RKO (cell line): ENCODE results near the gene CBX5.
"Not testable (repeated sequence)": the region's sequence is repeated elsewhere in the genome, so short reads cannot be mapped to it uniquely, and the experiment has no call there.

Experiments
- DNase-seq: peaks from one replicate; pipeline ENCODE4 v3.0.0-alpha.2; 2016; ENCODE audit warnings: low spot score

The CBX5 gene

GRCh38 chr12:54294152-54294952 is 14.4 kb upstream of the CBX5 start:
- no peak for DNase-seq

DNA sequence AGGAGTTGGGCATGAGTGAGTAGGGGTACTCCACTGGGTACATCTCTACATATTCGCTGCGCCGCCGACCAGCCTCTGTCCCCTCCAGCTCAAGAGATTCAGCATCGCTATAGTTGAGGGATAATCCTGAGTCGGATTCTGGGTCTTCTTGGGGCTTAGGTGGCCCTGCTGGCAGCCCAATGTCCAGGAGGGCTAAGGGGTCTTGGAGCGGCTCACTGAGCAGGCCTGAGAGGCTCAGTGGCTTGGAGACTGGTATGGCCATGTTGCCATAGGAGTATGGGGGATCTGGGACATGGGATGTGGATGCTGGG is 13.0 kb upstream of the CBX5 start:
- DNase-seq = no peak

DNA sequence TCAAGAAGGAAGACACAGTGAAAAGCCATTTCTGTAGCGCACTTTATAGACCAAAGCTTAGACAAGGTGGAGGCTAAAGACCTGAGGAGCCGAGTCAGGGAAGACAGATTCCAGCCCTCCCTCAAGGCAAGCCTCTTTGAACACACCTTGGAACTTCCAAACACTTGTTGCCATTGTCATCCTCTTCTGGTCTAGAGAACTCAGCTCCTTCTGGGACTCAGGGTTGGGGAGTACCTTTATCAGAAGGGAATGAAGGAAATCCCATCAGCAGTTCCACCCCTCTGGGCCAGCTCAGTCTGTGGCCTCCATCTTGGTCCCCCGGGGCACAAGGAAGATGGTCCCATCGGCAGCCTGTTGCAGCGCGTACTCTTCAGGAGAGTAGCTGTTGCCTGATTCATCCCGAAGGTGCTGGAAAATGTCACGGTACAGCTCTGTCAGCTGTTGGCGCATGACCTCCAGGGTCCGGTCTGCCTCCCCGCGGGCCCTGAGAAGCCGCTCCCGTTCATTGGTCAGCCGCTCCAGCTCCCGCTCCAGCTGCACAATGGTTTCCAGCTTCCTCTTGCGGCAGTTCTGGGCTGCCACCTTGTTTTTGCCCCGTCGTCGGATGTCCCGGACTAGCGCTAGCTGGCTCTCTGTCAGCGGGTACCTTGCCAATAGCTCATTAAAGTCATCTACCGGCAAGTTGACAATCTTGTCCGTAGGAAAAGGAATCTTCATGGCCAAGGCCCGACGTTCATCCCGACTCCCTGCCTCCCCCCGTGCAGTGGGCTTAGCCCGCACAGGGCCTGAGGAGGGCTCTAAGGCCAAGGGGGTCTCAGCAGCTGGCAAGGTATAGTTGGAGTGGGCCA is 12.4 kb upstream of the CBX5 start:
- DNase-seq = no peak

DNA sequence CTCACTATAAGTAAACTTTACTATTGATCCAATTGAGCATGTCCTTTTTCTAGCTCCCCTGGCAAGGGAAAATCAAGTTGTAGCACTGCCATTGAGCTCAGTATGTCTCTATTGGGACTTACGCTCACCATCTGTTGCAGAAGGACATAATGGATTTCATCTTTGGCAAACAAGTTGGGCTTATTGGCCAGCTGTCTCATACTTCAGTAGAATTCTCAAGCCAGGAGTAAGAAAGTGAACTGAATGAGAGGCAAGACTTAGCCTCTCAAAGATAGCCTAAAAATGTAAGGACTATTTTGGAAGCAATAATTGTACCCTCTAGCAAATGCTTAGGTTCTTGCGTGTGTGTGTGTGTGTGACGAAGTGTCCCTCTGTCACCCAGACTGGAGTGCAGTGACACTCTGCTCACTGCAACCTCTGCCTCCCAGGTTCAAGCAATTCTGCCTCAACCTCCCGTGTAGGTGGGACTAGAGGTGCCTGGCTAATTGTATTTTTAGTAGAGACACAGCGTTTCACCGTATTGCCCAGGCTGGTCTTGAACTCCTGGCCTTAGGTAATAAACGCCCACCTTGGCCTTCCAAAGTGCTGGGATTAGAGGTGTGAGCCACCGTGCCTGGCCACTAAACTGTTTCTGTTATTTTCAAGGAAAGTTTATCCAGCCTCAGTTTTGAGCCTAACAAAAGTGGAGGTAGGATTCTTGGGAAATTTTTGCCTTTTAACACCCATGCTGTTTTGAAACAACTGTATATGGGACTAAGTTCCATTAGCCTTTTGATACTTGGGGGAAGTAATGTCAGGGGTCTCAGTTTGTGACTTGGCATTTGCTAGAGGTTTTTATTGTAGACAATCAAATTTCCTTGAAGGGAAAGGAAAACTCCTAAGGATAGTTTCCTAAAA is 7.6 kb upstream of the CBX5 start:
- DNase-seq = no peak

DNA sequence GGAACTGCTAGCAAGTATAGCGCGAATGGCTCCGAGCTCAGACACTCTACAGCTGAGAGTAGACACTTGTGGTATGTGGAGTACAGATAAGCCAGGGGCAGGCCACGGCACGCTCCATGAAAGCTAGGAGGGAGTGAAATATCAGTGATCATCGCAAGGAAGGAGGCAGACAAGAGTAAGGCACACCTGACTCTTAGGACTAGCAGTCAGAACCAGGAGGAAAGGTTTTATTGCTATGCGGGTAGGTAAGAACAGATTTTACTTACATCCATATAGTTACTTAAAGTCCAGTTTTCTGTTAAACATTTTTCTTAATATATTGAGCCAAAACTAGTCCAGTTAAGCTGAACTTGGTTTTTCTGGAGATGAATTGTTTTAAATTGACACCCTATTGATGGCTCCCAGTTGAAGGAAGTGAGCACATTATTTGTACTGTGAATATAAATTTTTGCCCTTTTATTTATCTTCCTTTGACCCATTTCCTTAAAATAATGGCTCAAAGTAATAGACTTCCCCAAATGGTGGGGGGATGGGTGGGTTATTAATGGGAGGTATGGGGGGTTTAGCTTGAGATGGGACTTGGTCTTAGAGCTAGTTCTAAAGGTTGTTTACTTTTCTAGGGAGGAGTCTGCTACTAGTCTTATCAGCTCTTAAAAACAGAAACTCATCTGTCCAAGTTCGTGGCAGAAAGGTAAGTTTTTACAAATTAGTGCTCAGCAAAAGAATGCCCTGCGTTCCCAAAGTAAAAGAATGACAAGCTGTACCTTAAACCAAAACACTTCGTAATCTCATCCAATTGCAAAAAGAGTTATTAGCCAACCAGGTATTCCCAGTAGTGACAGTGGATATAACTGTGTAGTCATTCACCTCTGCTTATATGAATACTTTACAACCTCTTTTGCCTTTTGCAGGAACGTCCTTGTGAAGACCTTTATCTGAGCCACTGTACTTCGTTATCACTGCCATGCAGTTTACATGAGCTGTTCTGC is 6.4 kb upstream of the CBX5 start:
- no peak for DNase-seq

- no peak for DNase-seq
These were observed 5.5 kb upstream of the CBX5 start for GRCh38 chr12:54285150-54286041.

- DNase-seq = not testable (repeated sequence)
These were observed 4.3 kb upstream of the CBX5 start for GRCh38 chr12:54284070-54284780.

DNA sequence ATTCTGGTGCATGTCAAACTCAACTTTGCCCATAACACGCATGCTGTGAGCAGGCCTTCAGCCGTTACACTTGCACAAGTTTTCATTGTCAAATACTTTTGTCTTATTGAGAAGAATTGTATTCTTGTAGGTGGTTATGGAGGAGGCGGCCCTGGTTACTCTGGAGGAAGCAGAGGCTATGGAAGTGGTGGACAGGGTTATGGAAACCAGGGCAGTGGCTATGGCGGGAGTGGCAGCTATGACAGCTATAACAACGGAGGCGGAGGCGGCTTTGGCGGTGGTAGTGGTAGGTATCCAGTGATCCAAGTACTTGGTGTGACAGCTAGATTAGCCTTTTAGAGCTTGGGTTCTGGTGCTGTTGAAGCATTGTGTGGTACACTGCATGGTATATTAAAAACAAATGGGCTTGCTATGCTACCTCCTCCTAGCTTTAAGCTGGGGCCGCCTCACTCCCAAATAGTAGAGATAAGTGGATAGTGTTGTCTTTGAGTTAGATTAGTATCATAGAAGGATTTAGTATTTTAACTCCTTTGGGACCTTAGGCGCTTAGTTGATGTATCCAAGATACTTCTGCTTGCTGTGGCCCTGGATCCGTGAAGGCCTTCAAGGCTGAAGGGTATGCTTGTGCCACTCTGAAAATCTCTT is 3.1 kb upstream of the CBX5 start:
- DNase-seq = no peak

DNA sequence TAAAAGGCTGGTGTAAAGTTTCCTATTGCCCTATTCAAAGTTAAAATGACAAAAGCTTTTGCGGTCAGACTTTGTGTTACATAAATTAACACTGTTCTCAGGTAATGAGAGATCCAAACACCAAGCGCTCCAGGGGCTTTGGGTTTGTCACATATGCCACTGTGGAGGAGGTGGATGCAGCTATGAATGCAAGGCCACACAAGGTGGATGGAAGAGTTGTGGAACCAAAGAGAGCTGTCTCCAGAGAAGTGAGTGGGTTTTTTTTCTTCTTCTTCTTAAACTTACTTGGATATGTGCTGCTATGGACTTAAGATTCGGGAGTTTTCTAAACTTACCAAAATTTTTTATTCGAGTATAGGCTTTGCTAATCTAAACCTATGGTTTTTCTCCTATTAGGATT is 1.8 kb upstream of the CBX5 start:
- DNase-seq = not testable (repeated sequence)

GRCh38 chr12:54281261-54281638 is 1.3 kb upstream of the CBX5 start:
- DNase-seq = not testable (repeated sequence)

GRCh38 chr12:54280468-54281260 is 742 bp upstream of the CBX5 start, which contains the start of gene HNRNPA1:
Gene HNRNPA1 (plus strand): TSS chr12:54280726. CDS start chr12:54280808, 82 bp downstream.
- DNase-seq = peak; percentile 100

DNA sequence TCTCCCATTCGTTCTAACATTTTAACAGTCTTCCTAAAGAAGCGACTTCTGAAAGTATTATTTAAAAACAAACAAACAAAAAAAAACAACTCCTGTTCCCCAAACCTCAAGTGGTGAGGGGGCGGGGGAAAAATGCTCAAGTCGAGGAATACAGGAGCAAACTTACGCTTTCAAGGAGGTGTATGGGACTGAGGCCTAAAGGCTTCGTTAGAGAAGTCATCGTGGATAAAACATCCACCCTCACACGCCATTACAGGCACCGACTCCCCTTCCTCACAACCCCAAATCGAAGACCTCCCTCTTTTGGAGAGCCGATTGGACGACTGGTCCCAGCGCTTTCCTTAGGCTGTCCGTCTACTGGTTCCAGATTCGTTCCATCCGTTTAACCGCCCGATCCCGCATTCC is 693 bp downstream of the CBX5 start:
- DNase-seq = no peak

GRCh38 chr12:54277823-54278276 is 2.1 kb downstream of the CBX5 start:
- peak; percentile 58 for DNase-seq

DNA sequence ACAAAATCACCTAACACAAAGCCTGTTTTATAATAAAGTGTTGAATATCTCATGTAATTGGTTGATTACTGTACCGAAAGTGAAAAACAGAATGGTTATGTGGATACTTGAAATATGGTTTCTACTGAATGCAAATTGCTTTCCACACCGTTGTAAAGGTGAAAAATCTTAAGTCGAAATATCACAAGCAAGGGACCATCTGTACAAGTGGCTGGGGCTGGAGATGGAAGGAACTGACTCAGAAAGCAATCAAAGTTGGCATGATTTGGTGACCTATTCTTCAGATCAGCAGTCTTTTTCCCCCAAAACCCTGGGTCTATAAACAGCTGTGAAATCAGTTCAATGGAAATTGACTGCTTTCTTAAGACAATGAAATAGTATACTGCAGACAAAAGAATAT is 3.6 kb downstream of the CBX5 start:
- DNase-seq = no peak

DNA sequence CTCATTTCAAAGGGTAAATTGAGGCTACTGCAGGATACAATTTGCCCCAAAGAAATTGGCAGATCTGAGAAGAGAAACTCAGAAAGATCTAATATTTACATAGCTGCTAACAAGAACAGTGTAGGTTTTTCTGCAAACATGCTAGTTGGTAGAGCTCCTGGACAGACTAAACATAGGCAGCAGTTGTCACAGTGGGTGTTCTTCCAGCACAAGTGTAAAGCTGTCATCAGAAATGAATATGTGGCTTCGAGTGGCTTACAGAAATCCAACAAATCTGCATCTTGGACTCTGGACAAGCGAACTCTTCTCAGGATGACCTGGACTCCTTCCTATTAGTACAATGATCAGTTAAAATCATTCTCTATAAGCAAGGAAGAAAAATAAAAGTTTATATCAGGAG is 5.9 kb downstream of the CBX5 start:
- no peak for DNase-seq

DNA sequence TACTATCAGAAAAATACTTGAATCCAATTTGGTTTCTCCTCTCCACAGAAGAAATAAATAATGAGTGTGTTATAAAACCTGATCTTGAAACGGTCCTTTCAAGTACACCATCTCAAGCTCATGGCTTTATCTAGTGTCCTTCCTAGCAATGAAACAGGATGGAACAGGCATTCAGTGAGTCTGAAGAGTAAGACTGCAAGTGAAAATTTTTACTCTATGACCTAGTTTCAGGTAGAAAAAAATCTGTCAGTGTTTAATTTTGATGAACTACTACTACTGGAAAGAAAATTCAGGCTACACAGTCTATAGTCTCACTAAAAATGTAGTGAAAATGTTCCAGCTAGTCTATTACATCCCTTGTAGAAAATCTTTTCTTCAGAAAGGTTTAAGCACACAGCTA is 7.7 kb downstream of the CBX5 start:
- no peak for DNase-seq

DNA sequence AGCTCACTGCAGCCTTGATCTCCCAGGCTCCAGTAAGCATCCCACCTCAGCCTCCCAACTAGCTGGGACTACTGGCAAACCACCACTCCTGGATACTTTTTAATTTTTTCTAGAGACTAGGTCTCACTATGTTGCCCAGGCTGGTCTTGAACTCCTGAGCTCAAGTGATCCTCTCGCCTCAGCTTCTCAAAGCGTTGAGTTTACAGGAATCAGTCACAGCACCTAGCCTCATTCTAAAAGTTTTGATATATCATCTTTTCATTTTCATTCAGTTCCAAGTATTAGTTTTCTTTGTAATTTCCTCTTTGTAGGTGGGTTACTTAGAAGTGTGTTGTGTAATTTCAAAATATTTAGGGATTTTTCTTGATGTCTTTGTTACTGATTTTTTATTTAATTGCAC is 9.6 kb downstream of the CBX5 start:
- DNase-seq = no peak

- no peak for DNase-seq
These were observed 13.1 kb downstream of the CBX5 start for GRCh38 chr12:54266852-54267251.
